GM12872 (cell line): ENCODE measurements around the gene HIGD2A.

Experiments used
- CTCF ChIP-seq: IDR thresholded peaks from 3 replicates; pipeline ENCODE4 v1.5.1; 2011; ENCODE audit warnings: low read depth, mild to moderate bottlenecking, low read length, moderate library complexity; ENCODE audit not compliant: insufficient read depth

HIGD2A gene

GRCh38 chr5:176388444-176389134, at the start of gene HIGD2A, which contains the start of gene NOP16:
Gene HIGD2A, plus strand, starts transcription at chr5:176388751. Its CDS starts 69 bp downstream, at chr5:176388820.
Gene NOP16, minus strand, starts transcription at chr5:176388598. Its CDS starts 59 bp downstream, at chr5:176388539.
- no peak for TF ChIP-seq CTCF

- no peak for TF ChIP-seq CTCF
Observed at GRCh38 chr5:176339304-176339703, 49.2 kb upstream of the HIGD2A start.

- TF ChIP-seq CTCF, result no peak
Observed at GRCh38 chr5:176341325-176342157, 47.0 kb upstream of the HIGD2A start.

- TF ChIP-seq CTCF, result no peak
Observed at GRCh38 chr5:176342158-176342483, 46.4 kb upstream of the HIGD2A start.

GRCh38 chr5:176342766-176343458, 45.6 kb upstream of the HIGD2A start:
- TF ChIP-seq CTCF, result no peak

- TF ChIP-seq CTCF, result no peak
Observed at GRCh38 chr5:176350416-176350815, 38.1 kb upstream of the HIGD2A start.

GRCh38 chr5:176352116-176352878, 36.3 kb upstream of the HIGD2A start:
- no peak for TF ChIP-seq CTCF
